SK-N-MC (cell line): Measurements from ENCODE around the gene UQCC5.

Experiments
- EZH2 ChIP-seq: fragments of 200-600 bp; sonication (generic); IDR thresholded peaks from one replicate; pipeline ENCODE4 v1.6.1; 2017; ENCODE audit warnings: antibody characterized with exemption
- FOXP2 ChIP-seq: optimal IDR thresholded peaks from 2 replicates; pipeline ENCODE3; 2011; ENCODE audit warnings: mild to moderate bottlenecking, moderate library complexity; ENCODE audit not compliant: insufficient read depth; ENCODE audit errors: extremely low read length, control extremely low read depth
- POLR2AphosphoS5 ChIP-seq: IDR thresholded peaks from 2 replicates; pipeline ENCODE4 v1.6.1; 2012; ENCODE audit warnings: mild to moderate bottlenecking, low read depth, low read length, borderline replicate concordance

DNA sequence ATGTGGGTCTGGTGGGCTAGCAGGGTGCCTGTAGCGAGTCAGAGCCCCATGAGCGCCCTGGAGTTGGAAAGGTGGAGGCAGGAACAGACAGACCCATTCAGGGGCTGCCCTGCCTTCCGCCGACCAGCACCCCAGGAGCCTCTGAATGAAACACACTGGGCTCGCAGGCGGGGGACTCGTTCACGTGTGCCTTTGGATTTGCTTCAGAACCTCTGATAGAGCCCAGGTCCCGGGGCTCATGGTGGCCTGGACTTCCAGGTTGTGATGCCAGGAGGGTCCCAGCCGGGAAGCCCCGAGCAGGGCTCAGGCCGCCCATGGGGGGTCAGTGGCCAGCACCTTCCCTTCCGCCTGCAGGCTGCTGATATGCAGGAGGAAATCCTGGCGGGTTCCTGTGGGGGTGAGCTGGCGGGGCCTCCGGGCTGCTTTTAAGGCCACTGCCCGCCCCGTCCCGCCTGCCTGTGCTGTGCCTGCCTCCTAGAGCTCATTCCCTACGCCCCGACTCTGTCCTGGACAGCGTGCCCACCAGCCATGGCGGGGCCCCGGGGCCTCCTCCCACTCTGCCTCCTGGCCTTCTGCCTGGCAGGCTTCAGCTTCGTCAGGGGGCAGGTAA is 41.4 kb upstream of the UQCC5 start, which contains the start of gene STAB1:
- no peak for TF ChIP-seq POLR2AphosphoS5
- no peak for TF ChIP-seq EZH2
- no peak for TF ChIP-seq FOXP2
